GM12801 (cell line): ENCODE measurements around the gene OCA2.

Source experiments
- TF ChIP-seq, protein P1 (sequence below): IDR thresholded peaks from one replicate; pipeline ENCODE4 v1.5.1; 2011; ENCODE audit warnings: control low read depth; ENCODE audit not compliant: insufficient read length; ENCODE audit errors: extremely low read depth

The OCA2 gene

GRCh38 chr15:28130651-28131050, 31.5 kb upstream of the OCA2 start:
- TF ChIP-seq, protein P1, sequence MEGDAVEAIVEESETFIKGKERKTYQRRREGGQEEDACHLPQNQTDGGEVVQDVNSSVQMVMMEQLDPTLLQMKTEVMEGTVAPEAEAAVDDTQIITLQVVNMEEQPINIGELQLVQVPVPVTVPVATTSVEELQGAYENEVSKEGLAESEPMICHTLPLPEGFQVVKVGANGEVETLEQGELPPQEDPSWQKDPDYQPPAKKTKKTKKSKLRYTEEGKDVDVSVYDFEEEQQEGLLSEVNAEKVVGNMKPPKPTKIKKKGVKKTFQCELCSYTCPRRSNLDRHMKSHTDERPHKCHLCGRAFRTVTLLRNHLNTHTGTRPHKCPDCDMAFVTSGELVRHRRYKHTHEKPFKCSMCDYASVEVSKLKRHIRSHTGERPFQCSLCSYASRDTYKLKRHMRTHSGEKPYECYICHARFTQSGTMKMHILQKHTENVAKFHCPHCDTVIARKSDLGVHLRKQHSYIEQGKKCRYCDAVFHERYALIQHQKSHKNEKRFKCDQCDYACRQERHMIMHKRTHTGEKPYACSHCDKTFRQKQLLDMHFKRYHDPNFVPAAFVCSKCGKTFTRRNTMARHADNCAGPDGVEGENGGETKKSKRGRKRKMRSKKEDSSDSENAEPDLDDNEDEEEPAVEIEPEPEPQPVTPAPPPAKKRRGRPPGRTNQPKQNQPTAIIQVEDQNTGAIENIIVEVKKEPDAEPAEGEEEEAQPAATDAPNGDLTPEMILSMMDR, result no peak

DNA sequence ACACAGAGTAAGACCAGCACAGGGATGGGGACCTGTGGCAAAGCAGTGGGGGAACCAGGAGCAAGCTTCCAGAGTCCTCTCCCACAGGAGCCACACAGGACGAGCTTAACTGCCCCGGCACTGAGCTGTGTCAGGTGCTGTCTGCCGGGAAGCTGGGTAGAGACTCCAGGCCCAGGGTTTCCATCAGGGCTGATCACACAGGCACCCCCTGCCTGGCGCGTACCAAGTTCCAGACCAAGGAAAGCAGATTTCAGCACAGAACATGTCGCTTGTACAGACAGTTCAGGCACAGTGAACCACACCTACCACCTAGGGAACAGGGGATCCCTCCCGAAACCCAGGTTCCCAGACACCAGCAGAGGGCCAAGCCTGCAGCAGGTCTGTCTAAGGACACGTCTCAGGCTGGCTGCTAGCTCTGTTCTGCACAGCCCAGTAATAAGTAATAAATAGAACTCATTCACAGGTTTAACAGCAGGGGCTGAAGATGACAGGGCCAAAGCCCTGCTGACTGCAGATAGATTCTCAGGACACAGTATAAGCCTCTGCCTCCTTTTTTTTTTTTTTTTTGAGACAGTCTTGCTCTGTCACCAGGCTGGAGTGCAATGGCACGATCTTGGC, 30.2 kb upstream of the OCA2 start:
- TF ChIP-seq, protein P1, result no peak

DNA sequence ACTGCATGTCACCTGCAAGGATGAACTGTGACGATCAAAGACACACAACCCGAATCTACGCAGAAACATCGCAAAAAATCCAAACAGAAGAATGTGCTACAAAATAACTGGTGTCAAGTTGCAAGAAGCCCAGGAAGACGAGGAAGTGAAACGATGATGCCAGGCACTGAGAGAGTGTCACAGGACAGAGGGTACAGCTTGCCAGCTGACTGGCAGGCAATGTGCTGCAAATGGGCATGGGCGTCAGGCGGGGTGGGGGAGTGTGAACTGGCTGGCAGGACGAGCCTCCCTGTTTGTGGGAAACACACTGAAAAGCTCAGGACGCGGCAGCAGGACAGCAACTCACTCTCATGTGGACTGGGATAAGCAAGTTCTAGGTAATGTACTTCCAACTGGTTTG, 28.9 kb upstream of the OCA2 start:
- TF ChIP-seq, protein P1, result no peak

- TF ChIP-seq, protein P1, result no peak
Measured at GRCh38 chr15:28127036-28127435, 27.9 kb upstream of the OCA2 start.

GRCh38 chr15:28125673-28126651, 26.8 kb upstream of the OCA2 start:
- TF ChIP-seq, protein P1, result no peak

- TF ChIP-seq, protein P1, result no peak
Measured at GRCh38 chr15:28124841-28125240, 25.7 kb upstream of the OCA2 start.

DNA sequence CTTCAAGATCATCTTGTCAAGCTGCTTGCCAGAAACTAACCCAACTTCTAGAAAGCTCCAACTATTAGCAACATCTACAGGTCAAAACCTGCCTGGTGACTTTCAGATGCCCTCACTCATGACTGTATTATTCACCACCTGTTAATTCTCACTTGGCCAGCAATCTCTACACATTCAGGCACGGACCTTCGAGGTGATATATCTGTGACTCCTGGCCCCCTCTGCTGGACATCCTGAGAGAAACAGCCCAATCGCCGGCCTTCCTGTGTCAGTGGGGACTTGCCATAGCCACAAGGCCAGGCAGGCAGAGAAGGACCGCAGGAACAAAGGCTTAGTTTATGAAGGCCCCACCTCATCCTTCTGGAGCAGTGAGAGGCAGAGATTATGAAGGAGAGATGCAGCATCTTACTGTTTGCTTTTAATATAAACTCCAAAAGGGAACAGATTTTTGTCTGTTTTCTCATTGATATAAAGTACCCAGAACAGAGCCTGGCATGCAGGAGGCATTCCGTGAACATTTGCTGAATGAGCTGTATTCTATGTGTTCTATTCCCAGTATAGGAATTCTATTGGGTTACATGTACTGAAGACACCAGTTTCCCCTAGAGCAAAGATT, 24.4 kb upstream of the OCA2 start:
- TF ChIP-seq, protein P1, result no peak
